PC-9 (cell line): Measurements from ENCODE around the gene AQP12A. TPM values are rescaled to one million over a fixed set of nuclear protein-coding genes. Genes with fewer than 3 reads are reported as not detected.

ENCODE experiments used
- BruUV-seq: library from RNA; stranded (reverse); fragments of 400-500 nt; replicated peaks from 2 replicates; lab custom pipeline; 2021; lab: Mats Ljungman, UMichigan
- CTCF ChIA-PET: fragments of 300-600 bp; sonication (Branson Sonifier 250); formaldehyde crosslinking; loops from one replicate; lab custom pipeline; 2022; ENCODE audit warnings: antibody characterized with exemption; lab: Charles Lee
- POLR2A ChIA-PET: fragments of 300-600 bp; sonication (Branson Sonifier 250); formaldehyde crosslinking; loops from one replicate; lab custom pipeline; 2022; ENCODE audit warnings: antibody characterized with exemption; ENCODE audit not compliant: unreplicated experiment; lab: Charles Lee
- DNase-seq, 2 experiments: peaks; one replicate each; pipeline versions ENCODE4 v3.0.0 to v3.0.0-alpha.2; 2015 to 2022; ENCODE audit warnings: mixed read lengths in 1 of 2
- H2AFZ ChIP-seq: fragments of 200-600 bp; sonication (generic); 2 replicates; pipeline ENCODE4 v1.8.1; 2017; ENCODE audit warnings: antibody characterized with exemption
- H3F3A ChIP-seq: fragments of 200-600 bp; sonication (generic); 2 replicates; pipeline ENCODE4 v1.8.1; 2017; ENCODE audit warnings: antibody characterized with exemption, mild to moderate bottlenecking, low read depth; ENCODE audit not compliant: insufficient read depth
- H3K27ac ChIP-seq: fragments of 200-600 bp; sonication (generic); 2 replicates; pipeline ENCODE4 v1.6.1; 2016; ENCODE audit warnings: mixed run types
- H3K27me3 ChIP-seq: fragments of 200-600 bp; sonication (generic); 2 replicates; pipeline ENCODE4 v1.6.1; 2016; ENCODE audit warnings: low read depth, mixed run types; ENCODE audit not compliant: insufficient read depth
- H3K36me3 ChIP-seq: fragments of 200-600 bp; sonication (generic); 2 replicates; pipeline ENCODE4 v1.6.1; 2016; ENCODE audit warnings: low read depth, mixed run types
- H3K4me1 ChIP-seq: fragments of 200-600 bp; sonication (generic); replicated peaks from 2 replicates; pipeline ENCODE4 v1.6.1; 2016; ENCODE audit warnings: mixed run types; ENCODE audit not compliant: insufficient read depth
- H3K4me2 ChIP-seq: fragments of 200-600 bp; sonication (generic); 2 replicates; pipeline ENCODE4 v1.6.1; 2017; ENCODE audit warnings: mixed run types
- H3K4me3 ChIP-seq: fragments of 200-600 bp; sonication (generic); 2 replicates; pipeline ENCODE4 v1.6.1; 2016; ENCODE audit warnings: mixed run types
- H3K79me2 ChIP-seq: fragments of 200-600 bp; sonication (generic); 2 replicates; pipeline ENCODE4 v1.6.1; 2017; ENCODE audit warnings: low read depth, mixed run types
- H3K9me2 ChIP-seq: fragments of 200-600 bp; sonication (generic); 2 replicates; pipeline ENCODE4 v1.8.1; 2017; ENCODE audit warnings: mild to moderate bottlenecking; ENCODE audit not compliant: insufficient read depth
- H3K9me3 ChIP-seq: fragments of 200-600 bp; sonication (generic); 2 replicates; pipeline ENCODE4 v1.8.1; 2016; ENCODE audit warnings: low read depth; ENCODE audit not compliant: insufficient read depth
- H4K20me1 ChIP-seq: fragments of 200-600 bp; sonication (generic); 2 replicates; pipeline ENCODE4 v1.8.1; 2017; ENCODE audit not compliant: insufficient read depth
- EZH2 ChIP-seq: fragments of 200-600 bp; sonication (generic); IDR thresholded peaks from 2 replicates; pipeline ENCODE4 v1.8.0; 2017; ENCODE audit warnings: antibody characterized with exemption, low read depth
- intact Hi-C: fragments of 100-400 bp; cut with micrococcal nuclease; formaldehyde crosslinking; loops from one replicate; pipeline ENCODE4 v1.10.0; 2022; ENCODE audit not compliant: unreplicated experiment
- total RNA-seq: library from RNA; stranded (reverse); gene quantifications from 2 replicates; pipeline ENCODE4 v1.2.3, GENCODE V29; 2021
- TF ChIP-seq, protein P1 (sequence below): fragments of 200-600 bp; sonication (generic); conservative IDR thresholded peaks from 2 replicates; pipeline ENCODE4 v1.6.1; 2017; ENCODE audit warnings: mixed run types, antibody characterized with exemption, mild to moderate bottlenecking, moderate library complexity

Gene AQP12A
- total RNA-seq, 1 experiment from 2014 or later: not detected

DNA sequence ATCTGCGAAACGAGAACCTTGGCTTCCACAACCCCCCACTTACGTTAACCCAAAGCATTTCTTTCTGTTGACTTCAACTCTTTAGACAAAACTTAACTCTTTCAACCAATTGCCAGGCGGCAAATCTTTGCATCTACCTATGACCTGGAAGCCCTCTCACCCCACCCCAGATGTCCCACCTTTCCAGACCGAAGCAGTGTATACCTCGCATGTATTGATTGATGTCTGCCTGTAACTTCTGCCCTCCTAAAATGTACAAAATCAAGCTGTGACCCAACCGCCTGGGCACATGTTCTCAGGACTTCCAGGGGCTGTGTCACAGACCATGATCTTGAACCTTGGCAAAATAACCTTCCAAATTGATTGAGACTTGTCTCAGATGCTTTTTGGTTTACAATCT is 21.3 kb upstream of the AQP12A start:
- intact Hi-C loops: no loop called here
- no peaks in the 10 kb centered on the region for H3K9me3 ChIP-seq
- POLR2A ChIA-PET: no interaction called here
- no peak overlapping the region for H3K4me2 ChIP-seq
- H3K36me3 ChIP-seq: no peaks in the 10 kb centered on the region
- no peaks in the 10 kb centered on the region for H3K4me1 ChIP-seq
- H3K4me3 ChIP-seq: no peak overlapping the region
- no peaks in the 10 kb centered on the region for H3F3A ChIP-seq
- no peaks in the 10 kb centered on the region for H4K20me1 ChIP-seq
- H2AFZ ChIP-seq: no peak overlapping the region
- H3K9me2 ChIP-seq: no peaks in the 10 kb centered on the region
- TF ChIP-seq, protein P1, sequence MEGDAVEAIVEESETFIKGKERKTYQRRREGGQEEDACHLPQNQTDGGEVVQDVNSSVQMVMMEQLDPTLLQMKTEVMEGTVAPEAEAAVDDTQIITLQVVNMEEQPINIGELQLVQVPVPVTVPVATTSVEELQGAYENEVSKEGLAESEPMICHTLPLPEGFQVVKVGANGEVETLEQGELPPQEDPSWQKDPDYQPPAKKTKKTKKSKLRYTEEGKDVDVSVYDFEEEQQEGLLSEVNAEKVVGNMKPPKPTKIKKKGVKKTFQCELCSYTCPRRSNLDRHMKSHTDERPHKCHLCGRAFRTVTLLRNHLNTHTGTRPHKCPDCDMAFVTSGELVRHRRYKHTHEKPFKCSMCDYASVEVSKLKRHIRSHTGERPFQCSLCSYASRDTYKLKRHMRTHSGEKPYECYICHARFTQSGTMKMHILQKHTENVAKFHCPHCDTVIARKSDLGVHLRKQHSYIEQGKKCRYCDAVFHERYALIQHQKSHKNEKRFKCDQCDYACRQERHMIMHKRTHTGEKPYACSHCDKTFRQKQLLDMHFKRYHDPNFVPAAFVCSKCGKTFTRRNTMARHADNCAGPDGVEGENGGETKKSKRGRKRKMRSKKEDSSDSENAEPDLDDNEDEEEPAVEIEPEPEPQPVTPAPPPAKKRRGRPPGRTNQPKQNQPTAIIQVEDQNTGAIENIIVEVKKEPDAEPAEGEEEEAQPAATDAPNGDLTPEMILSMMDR: no peak
- BruUV-seq: no TSS peak
- no peaks in the 10 kb centered on the region for H3K79me2 ChIP-seq
- no peak for DNase-seq
- peaks cover 91% of the 10 kb centered on the region for H3K27me3 ChIP-seq
- CTCF ChIA-PET: interaction anchor here (0.7 kb wide), 1 partner anchor 171 kb away, joined by 3 read pairs; no protein-coding TSS in a partner anchor
- H3K27ac ChIP-seq: no peak overlapping the region

GRCh38 chr2:240670950-240671349 is 20.7 kb upstream of the AQP12A start:
- CTCF ChIA-PET: interaction anchor here (0.7 kb wide), 1 partner anchor 170 kb away, joined by 3 read pairs; no protein-coding TSS in a partner anchor
- no peak overlapping the region for H2AFZ ChIP-seq
- no peak for DNase-seq
- TF ChIP-seq, protein P1: no peak
- TF ChIP-seq EZH2: no peak
- H4K20me1 ChIP-seq: no peaks in the 10 kb centered on the region
- no peak overlapping the region for H3K4me2 ChIP-seq
- H3K27ac ChIP-seq: no peak overlapping the region
- H3K27me3 ChIP-seq: peaks cover 85% of the 10 kb centered on the region
- H3K79me2 ChIP-seq: no peaks in the 10 kb centered on the region
- POLR2A ChIA-PET: no interaction called here
- no peaks in the 10 kb centered on the region for H3K9me3 ChIP-seq
- no peaks in the 10 kb centered on the region for H3K36me3 ChIP-seq
- H3K9me2 ChIP-seq: no peaks in the 10 kb centered on the region
- H3K4me1 ChIP-seq: no peaks in the 10 kb centered on the region
- intact Hi-C loops: no loop called here
- H3K4me3 ChIP-seq: no peak overlapping the region
- H3F3A ChIP-seq: no peaks in the 10 kb centered on the region
- BruUV-seq: no TSS peak

GRCh38 chr2:240672076-240672700 is 19.5 kb upstream of the AQP12A start:
- ChIA-PET POLR2A (no interaction called here), CTCF (no interaction called here)
- Histone ChIP-seq H3K9me3 (no peaks in the 10 kb centered on the region), H3K27me3 (peaks cover 73% of the 10 kb centered on the region), H3K4me1 (no peaks in the 10 kb centered on the region), H3K4me2 (no peak overlapping the region), H3K27ac (no peak overlapping the region), H3K36me3 (no peaks in the 10 kb centered on the region), H3K4me3 (no peak overlapping the region), H3K79me2 (no peaks in the 10 kb centered on the region), H4K20me1 (no peaks in the 10 kb centered on the region), H3K9me2 (no peaks in the 10 kb centered on the region), H2AFZ (no peak overlapping the region), H3F3A (no peaks in the 10 kb centered on the region)
- DNase-seq: no peak
- TF ChIP-seq, protein P1: no peak
- TF ChIP-seq EZH2: no peak
- intact Hi-C loops: no loop called here
- BruUV-seq: no TSS peak
